ENCODE measurements around the gene CD86. TPM values are rescaled to one million over a fixed set of nuclear protein-coding genes. Genes with fewer than 3 reads are reported as not detected.
A peak's percentile ranks its signal among the peaks of the same experiment; 100 is the strongest.

The CD86 gene
- total RNA-seq, 4 donors from 2014 or later = 1.7 to 10.7 TPM; not detected in 2

- DNase-seq = no peak
- no peak overlapping the region for H3K4me3 ChIP-seq
- H3K4me1 ChIP-seq = no peaks in the 10 kb centered on the region
- TF ChIP-seq CTCF (IDR thresholded peaks at IDR 0.05) = no peak
- TF ChIP-seq POLR2A (IDR thresholded peaks at IDR 0.05) = no peak
- H3K36me3 ChIP-seq = no peaks in the 10 kb centered on the region
- H3K27me3 ChIP-seq = no peaks in the 10 kb centered on the region
- H3K9me3 ChIP-seq = no peaks in the 10 kb centered on the region
- no peak overlapping the region for H3K27ac ChIP-seq
Observed at GRCh38 chr3:122100591-122101463, 45.7 kb downstream of the CD86 start.

GRCh38 chr3:122101646-122102045 lies 46.5 kb downstream of the CD86 start:
- TF ChIP-seq POLR2A (IDR thresholded peaks at IDR 0.05) (no peak), CTCF (IDR thresholded peaks at IDR 0.05) (peak in 4 of 6 experiments; percentile 52 to 82 (median 74))
- H3K4me1 ChIP-seq = no peaks in the 10 kb centered on the region
- no peak overlapping the region for H3K4me3 ChIP-seq
- DNase-seq = no peak
- H3K9me3 ChIP-seq = no peaks in the 10 kb centered on the region
- H3K27ac ChIP-seq = no peak overlapping the region
- H3K36me3 ChIP-seq = no peaks in the 10 kb centered on the region
- H3K27me3 ChIP-seq = no peaks in the 10 kb centered on the region

GRCh38 chr3:122102191-122102935 lies 47.2 kb downstream of the CD86 start:
- DNase-seq = no peak
- Histone ChIP-seq H3K27me3 (no peaks in the 10 kb centered on the region), H3K4me1 (no peaks in the 10 kb centered on the region), H3K36me3 (no peaks in the 10 kb centered on the region), H3K9me3 (no peaks in the 10 kb centered on the region), H3K27ac (no peak overlapping the region), H3K4me3 (no peak overlapping the region)
- no peak for TF ChIP-seq CTCF (IDR thresholded peaks at IDR 0.05)
- no peak for TF ChIP-seq POLR2A (IDR thresholded peaks at IDR 0.05)

GRCh38 chr3:122103821-122104514 lies 48.8 kb downstream of the CD86 start:
- Histone ChIP-seq H3K27me3 (no peaks in the 10 kb centered on the region), H3K36me3 (no peaks in the 10 kb centered on the region), H3K4me1 (no peaks in the 10 kb centered on the region), H3K27ac (no peak overlapping the region), H3K9me3 (no peaks in the 10 kb centered on the region), H3K4me3 (no peak overlapping the region)
- TF ChIP-seq CTCF (IDR thresholded peaks at IDR 0.05) = no peak
- no peak for TF ChIP-seq POLR2A (IDR thresholded peaks at IDR 0.05)
- DNase-seq = no peak

GRCh38 chr3:122104515-122105194 lies 49.5 kb downstream of the CD86 start:
- TF ChIP-seq CTCF (IDR thresholded peaks at IDR 0.05) = no peak
- no peak for TF ChIP-seq POLR2A (IDR thresholded peaks at IDR 0.05)
- H3K36me3 ChIP-seq = no peaks in the 10 kb centered on the region
- no peaks in the 10 kb centered on the region for H3K9me3 ChIP-seq
- H3K27ac ChIP-seq = no peak overlapping the region
- H3K4me1 ChIP-seq = no peaks in the 10 kb centered on the region
- no peaks in the 10 kb centered on the region for H3K27me3 ChIP-seq
- no peak for DNase-seq
- no peak overlapping the region for H3K4me3 ChIP-seq

Measured in Peyer's patch (tissue), 4 donors.